G401.6 (cell line): ENCODE results near the gene RNF225.
"Not testable (repeated sequence)": the region's sequence is repeated elsewhere in the genome, so short reads cannot be mapped to it uniquely, and the experiment has no call there.

Experiments used
- FAIRE-seq: peaks from 2 replicates; lab custom pipeline; 2012; peaks lifted over from hg19 to GRCh38; lab: Jason Lieb, UNC

RNF225 gene

GRCh38 chr19:58409010-58409790, 13.7 kb downstream of the RNF225 start:
- no peak for FAIRE-seq

DNA sequence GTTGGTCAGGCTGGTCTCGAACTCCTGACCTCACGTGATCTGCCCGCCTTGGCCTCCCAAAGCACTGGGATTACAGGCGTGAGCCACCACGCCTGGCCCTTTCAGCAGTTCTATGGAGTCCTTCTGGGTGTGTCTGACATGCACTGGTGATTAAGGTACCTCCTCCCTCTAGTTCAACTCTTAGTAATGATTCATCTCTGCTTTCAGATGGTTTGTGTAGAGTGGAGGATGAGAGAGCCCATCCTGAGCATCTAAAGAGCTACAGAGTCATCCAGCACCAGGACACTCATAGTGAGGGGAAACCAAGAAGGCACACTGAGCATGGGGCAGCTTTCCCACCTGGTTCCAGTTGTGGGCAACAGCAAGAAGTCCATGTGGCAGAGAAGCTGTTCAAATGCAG, 21.1 kb downstream of the RNF225 start:
- FAIRE-seq = no peak

GRCh38 chr19:58417071-58417470, 21.6 kb downstream of the RNF225 start:
- FAIRE-seq = no peak

DNA sequence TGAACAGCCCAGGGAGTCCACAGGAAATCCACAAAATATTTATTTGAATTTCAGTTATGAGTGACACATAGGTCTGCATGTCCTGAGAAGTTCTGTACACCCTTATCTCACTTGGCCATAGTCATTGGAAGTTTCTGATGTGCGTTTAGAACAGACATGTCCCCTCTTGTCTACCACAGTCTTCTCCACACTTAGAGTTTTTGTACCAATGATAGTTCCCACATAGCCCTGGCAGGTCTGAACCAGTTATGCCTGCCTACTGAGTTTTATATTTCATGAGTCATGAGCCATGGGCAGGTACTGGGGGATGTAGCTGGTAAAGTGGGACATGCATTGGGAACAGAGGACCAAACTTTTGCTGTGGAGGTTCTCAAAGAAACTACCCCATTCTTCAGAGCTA, 33.2 kb downstream of the RNF225 start:
- no peak for FAIRE-seq

GRCh38 chr19:58429745-58430144, 34.3 kb downstream of the RNF225 start:
- no peak for FAIRE-seq

DNA sequence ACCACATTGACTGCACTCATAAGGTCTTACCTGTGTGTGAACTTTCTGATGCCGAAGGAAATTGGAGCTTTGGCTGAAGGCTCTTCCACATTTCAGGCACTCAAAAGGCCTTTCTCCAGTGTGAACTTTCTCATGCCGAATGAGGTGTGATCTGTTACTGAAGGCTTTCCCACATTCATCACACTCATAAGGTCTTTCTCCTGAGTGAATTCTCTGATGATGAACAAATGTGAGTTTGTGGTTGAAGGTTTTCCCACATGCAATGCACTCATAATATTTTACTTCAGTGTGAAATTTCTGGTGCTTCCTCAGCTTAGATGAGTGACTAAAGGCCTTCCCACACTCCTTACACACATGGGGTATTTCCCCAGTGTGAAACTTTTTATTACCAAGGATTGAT, 38.8 kb downstream of the RNF225 start:
- FAIRE-seq = no peak

DNA sequence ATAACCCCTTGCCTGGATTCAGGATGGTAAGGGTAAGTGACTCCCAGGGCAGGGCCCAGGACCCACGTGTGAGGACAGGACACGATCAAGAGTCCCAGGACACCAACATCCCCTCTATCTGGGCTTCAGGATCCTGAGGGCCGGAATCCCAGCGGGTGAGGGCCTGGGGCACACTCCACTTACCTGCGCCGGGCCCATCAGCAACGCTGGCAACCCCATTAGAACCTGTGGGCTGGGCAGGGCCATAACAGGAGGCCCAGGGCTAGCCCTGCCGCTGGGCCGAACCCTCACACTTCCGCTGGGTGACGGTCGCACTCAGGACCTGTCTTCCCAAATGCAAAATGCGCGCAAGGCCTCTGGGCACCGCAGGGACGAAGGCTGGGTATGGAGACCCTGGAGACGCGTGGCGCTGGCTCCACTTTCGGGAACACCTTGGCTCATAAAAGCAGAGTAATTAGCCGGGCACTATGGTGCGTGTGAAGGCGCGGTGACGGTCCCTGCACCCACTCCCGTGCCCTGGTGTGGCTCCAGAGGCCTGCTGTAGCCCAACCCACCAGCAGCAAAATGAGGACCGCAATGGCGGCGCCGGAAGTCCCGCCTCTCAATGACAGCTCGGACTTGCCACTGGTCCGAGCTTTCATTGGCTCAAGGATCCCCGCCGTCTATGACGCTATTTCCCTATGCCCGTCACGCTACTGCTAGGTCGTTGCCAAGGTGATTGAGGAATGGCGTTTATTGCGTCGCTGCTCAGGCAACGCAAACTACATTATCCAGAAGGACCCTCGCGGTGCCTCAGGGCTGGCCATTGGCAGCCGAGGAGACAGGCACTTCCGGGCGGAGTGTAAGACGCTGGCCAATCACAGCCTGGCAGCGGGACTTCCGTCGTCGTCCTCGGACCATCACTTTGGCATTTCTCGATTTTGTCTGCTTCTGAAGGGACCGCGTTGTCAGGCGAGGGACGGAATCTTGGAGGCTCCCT, 44.4 kb downstream of the RNF225 start, which contains the start of gene ZNF132:
ZNF132 (minus strand) TSS at position 578 of the 979 bp plus-strand sequence; CDS start at position 246, 332 bp downstream.
- no peak for FAIRE-seq

DNA sequence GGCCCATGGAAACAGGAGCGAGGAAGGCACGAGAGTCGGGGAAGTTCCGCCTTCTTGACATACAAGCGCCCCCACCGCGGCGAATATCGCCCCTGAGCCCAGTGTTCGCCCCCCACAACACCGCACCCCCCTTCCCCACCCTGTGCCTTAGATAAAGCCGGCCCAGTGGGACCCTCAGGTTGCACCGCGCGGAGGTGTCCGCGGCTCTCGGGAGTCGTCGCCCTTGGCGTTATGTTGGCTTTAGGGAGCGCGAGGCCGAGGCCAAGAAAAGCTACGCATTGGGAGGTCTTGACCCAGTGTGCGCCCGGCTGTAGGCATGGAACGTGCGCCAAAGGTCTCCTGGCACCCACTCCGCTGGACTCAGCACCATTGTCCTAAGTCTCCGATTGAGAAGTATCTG, 45.1 kb downstream of the RNF225 start:
- no peak for FAIRE-seq

GRCh38 chr19:58442986-58443385, 47.5 kb downstream of the RNF225 start:
- FAIRE-seq = not testable (repeated sequence)
